NCI-H446 treated with DMSO at 0.1 percent for 48 hours (cell line): ENCODE results near the gene EIF4G2.
A peak's percentile ranks its signal among the peaks of the same experiment; 100 is the strongest.

Experiments used
- DNase-seq: peaks from one replicate; lab custom pipeline; 2025; lab: John Stamatoyannopoulos, UW

EIF4G2 gene

GRCh38 chr11:10808235-10808552, 532 bp downstream of the EIF4G2 start:
- DNase-seq = no peak

- DNase-seq = no peak
Measured at GRCh38 chr11:10807493-10808234, 1.1 kb downstream of the EIF4G2 start.

GRCh38 chr11:10806206-10806605, 2.5 kb downstream of the EIF4G2 start:
- DNase-seq = no peak

- DNase-seq = no peak
Measured at GRCh38 chr11:10805741-10806140, 3.0 kb downstream of the EIF4G2 start.

GRCh38 chr11:10803676-10804075, 5.0 kb downstream of the EIF4G2 start:
- DNase-seq = no peak

GRCh38 chr11:10800292-10800691, 8.4 kb downstream of the EIF4G2 start:
- no peak for DNase-seq

- no peak for DNase-seq
Measured at GRCh38 chr11:10798330-10798928, 10.3 kb downstream of the EIF4G2 start.

- DNase-seq = no peak
Measured at GRCh38 chr11:10797531-10797930, 11.2 kb downstream of the EIF4G2 start.

- no peak for DNase-seq
Measured at GRCh38 chr11:10797001-10797400, 11.7 kb downstream of the EIF4G2 start.

- no peak for DNase-seq
Measured at GRCh38 chr11:10796191-10796590, 12.5 kb downstream of the EIF4G2 start.

GRCh38 chr11:10793470-10794255, 15.1 kb downstream of the EIF4G2 start:
- no peak for DNase-seq

- DNase-seq = peak; percentile 36
Measured at GRCh38 chr11:10792385-10793068, 16.2 kb downstream of the EIF4G2 start.

GRCh38 chr11:10786451-10786850, 22.3 kb downstream of the EIF4G2 start:
- DNase-seq = no peak

- DNase-seq = no peak
Measured at GRCh38 chr11:10785146-10785474, 23.6 kb downstream of the EIF4G2 start.

GRCh38 chr11:10784232-10785145, 24.2 kb downstream of the EIF4G2 start:
- DNase-seq = peak; percentile 18

GRCh38 chr11:10780040-10780439, 28.7 kb downstream of the EIF4G2 start:
- no peak for DNase-seq

GRCh38 chr11:10779086-10779485, 29.6 kb downstream of the EIF4G2 start:
- no peak for DNase-seq

GRCh38 chr11:10778217-10778970, 30.3 kb downstream of the EIF4G2 start:
- DNase-seq = no peak

- DNase-seq = no peak
Measured at GRCh38 chr11:10777806-10778205, 30.9 kb downstream of the EIF4G2 start.

- DNase-seq = no peak
Measured at GRCh38 chr11:10777393-10777793, 31.3 kb downstream of the EIF4G2 start.

GRCh38 chr11:10774811-10775210, 33.9 kb downstream of the EIF4G2 start:
- DNase-seq = no peak
